ENCODE results near the gene CHST11.

CHST11 gene

DNA sequence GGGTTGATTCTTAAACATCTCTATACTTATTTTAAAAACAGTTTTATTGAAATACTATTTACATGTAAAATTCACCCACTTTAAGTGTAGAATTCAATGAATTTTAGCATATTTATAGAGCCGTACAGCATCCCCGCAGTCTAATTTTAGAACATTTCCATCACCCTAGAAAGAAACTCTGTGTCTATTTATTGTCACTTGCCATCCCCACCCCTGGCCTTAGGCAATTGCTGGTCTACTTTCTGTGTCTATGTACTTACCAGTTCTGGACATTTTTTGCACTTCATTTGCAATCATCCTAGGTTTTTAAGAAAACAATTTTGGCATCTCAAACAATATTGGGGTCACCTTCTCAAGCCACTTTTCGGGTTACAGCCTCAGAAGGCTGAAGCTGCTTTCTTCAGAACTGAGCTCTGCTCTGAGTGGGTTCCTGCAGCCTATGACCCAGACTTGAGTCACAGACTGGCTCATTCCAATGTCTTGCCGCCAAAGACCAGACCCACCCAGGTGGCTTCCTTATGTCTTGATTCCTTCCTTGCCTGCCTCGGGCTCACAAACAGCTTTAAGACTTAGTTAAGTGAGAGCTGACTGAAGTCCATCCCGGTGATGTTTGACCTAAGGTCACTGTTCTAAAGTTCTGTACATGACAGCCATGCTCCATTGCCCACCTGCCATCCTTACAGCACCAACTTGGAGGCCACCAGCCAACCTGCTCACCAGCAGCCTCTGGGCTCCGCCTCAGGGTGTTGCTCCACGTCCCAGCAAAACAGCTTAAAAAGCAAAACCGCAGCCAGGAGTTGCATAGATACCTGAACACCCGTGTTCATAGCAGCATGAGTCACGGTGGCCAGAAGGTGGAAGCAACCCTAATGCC lies 131.5 kb downstream of the CHST11 start:
- DNase-seq: no peak

DNA sequence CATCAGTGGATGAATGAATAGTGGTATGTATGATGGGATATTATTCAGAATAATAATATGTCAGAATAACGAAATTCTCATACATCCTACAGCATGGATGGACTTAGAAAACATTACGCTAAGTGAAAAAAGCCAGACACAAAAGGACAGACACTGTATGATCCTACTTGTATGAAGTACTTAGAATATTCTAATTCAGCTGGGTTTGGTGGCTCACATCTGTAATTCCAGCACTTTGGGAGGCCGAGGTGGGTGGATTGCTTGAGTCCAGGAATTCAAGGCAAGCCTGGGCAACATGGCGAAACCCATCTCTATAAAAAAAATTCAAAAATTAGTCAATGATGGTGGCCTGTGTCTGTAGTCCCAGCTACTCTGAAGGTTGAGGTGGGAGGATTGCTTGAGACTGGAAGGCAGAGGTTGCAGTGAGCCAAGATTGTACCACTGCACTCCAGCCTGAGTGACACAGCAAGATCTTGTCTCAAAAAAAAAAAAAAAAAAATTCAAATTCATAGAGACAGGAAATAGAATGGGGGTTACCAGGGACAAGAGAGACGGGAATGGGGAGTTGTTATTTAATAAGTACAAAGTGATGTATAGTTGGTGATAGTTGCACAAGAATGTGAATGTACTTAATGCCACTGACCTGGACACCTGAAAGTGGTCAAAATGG lies 132.3 kb downstream of the CHST11 start:
- DNase-seq: no peak

DNA sequence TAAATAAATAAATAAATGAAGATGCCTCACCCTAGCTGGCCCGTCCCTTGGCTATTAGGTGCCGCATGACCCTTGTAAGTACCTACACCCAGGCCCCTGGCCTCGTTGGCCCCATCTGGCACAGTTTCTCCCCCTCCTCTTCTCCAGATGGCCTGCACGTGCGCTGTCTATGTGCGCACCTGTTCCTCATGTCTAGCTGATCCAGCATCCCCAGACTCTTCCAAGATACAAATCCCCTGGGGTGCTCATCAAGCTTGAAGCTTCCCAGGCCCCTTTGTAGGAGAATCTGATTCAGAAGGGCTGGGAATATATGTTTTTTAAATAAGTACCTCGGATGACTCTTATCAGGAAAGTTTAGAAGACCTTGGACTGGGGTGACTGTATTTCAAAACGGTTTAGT lies 133.3 kb downstream of the CHST11 start:
- DNase-seq: no peak

DNA sequence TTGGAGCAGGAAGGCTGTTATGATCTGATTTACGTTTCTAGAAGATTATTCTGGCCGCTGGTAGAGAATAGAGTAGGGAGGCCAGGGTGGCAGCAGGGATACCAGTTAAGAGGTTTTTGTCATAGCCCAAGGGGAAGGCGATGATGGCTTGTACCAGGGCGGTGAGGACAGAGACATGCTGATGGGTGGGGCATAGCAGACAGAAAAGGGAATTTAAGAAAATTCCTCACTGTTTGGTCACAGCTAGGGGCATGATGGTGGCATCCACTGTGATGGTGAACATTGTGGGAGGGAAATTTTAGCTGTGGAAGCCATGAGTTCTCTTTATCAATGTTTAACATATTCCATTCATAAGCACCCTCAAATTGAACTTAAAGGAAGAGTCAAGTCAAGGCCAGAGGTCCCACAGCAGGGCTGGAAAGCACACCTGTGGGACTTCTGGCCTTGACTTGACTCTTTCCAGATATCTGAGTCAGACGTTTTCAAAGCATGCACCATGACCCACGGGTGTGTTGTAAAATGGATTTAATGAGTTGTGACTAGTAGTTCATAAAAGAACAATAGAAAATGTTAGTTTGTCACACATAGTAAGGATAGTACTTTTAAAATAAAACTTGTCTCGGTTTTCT lies 134.6 kb downstream of the CHST11 start:
- no peak for DNase-seq

DNA sequence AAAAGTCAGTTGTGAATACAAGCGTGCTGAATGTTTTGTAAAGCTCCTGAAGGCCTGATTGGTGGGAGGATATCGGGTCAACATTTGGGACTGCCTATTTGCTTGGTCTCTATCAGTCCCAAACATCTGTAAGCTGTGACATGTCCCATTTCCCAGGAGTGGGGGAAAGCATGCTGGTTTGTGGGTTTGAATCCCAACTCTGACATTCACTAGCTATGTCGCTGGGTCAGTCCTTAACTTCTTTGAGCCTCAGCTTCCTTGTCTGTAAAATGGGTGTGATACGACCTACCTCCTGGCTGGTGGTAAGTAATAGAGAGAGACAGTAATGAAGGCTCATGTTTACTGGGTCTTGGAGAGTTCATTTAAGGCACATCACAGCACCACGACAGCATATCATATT lies 136.7 kb downstream of the CHST11 start:
- no peak for DNase-seq

DNA sequence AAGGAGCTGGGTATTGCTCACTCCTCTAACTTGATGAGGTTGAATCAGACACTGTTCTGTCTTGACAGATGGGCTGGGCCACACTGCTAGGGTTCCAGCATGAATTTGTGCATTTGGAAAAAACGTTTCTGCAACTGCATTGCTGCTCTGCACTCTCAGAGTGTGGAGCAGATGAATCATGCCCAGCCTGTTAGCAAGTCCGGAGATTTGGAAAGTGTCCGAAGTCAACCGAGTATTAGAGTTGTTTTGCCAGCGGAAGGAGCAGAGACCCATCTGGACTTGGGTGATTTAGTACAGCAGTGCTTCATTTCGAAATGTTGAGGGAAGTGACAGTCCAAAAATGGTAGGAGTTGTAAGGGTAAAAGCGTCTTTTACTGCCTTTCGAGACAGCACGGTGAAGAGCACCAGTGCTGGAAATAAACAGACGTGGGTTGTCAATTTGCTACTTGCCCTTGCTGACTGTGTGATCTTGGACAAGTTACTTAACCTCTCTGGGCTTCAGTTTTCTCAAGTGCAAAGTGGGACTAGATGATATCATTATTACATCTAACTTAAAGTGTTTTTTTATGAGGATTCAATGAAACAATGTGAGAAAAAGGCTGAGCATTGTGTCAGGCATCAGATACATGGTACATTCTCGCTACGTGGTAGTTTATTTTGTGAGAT lies 139.5 kb downstream of the CHST11 start:
- no peak for DNase-seq

DNA sequence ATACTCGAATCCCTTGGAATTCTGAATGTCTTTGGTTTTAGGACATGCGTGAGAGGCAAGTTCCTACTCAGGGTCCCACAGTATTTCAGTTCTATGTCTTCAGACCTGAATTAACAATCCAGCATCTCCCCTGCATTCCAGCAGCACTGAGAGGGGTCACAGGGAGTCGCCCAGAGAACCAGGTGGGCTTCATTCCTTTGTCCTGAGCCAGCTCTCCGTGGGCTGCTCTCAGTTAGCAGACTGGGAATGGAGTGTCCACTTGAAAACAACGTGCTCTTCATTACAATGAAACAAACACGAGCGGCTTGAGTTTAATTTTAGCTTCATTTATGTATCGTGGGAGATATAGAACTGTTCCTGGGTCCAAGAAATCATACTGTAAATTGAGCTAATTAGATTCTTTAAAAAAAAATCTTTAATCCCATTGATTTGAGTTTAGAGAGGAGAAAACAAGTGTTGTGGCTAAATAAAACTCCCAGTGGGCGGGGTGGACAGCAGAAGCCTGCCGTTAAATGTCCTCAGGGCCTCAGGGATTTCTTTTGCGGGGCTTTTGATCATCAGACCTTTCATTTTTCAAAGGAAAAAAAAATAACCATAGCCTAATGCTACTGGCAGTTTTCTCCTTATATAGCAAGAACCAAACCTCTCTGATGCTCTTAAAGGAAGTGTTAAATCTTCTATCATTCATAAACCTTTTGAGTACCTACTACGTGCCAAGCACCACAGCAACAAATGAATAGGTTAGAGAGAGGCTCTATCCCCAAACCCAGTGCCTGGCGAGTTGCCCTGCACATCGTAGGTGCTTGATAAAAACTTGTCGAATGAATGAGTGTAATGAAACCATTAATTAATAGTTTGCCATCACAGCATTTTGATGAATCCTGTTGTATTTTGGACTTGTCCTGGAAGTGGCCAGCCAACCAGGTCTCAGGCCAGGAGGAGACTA lies 140.4 kb downstream of the CHST11 start:
- no peak for DNase-seq

DNA sequence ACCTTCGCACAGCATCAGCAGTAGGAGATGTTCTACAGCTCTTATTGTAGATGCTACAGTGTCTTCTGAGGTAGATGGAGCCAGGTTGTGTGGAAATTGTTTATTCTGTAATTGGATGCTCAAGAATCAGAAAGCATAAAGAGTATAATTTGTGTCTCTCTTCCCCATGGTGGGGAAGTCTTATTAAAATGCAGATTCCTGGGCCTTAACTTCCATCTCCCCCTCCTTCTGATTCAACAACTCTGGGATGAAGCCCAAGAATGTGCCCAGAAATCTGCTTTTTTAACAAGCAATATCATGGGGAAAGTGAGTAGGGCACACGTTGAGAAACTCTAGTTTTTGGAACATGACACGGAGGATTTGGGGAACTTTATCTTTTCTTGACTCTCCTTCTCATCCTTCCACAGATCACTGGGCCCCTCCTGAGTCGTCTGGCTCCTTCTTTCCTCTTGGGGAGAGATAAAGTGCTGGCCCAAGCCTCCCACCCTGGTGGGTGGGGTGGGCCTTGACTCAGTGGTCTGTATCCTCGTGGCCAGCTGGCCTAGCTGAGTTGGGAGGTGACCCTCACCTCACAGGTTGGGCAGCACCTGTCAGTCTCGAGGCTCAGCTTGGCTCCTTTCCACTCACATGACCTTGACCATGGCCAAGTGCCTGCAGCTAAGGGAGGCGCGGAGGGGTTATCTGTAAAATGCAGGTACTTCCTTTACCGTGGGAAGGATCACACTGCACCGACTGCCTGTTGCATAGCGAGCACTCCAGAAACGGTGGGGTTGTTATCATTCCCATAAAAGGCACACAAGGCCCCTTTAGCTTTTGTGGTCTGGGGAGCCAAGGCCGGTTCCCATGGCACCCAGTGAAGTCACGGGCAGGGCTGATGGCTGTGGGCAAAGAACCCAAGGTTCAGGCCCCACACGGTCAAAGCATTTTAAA lies 141.9 kb downstream of the CHST11 start:
- DNase-seq: no peak

DNA sequence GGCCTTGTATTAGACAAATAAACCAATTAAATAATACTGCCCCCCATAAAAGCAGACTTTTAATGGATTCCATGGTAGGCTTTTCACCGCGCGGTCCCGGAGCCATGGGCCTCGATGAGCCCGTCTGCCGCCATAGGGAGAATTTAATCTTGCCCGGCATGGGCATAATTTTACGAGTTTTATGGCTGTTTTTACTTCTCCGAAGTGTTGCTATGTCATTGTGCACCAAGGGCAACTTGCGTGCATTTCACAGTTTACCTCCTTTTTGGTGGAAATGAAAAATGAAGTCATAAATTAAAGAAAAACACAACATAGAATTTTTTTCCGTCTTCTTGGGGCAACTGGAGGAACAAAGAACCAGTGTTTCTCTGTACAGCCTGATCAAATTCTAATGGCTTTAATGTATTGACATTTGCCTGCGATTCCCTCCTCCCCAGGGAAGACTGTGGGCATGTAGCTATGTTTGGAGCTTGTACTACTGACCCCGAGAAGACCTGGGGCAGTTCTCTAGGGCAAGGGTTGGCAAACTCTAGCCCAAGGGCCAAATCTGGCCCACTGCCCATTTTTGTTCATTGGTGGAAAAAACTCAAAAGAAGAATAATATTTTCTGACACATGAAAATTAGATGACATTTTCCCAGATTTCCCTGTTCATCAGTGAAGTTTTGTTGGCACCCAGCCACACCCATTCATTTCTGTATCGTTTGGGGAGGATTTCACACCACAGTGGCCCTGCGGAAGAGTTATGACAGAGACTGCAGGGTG lies 142.7 kb downstream of the CHST11 start:
- no peak for DNase-seq

DNA sequence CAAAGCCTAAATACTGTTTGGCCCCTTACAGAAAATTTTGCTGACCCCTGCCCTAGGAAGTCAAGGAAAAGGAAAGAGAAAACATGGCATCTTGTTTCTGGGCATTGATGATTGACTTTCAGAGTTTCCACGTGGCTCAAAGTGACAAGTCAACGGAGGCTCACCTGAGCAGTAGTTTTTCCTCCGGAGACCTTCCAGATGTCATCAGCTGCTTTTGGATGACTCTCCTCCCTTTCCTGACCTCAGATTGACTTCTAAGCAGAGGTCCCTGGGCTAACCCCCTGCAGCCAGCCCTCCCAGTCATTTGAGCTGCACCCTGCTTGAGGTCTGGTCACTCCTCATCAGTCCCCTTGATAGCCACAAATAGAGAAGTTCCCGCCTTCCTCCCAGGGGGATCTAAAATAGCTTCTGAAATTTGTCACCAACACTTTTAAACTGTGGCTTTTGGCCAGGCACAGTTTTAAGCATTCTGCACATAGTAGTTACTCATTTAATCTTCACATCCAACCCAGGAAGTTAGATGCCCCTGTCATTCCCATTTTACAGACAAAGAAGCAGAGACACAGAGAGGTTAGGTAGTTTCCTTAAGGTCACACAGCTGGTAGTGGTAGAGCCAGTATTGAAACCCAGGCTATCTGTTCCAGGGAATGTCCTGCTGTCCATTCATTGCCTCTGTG lies 143.4 kb downstream of the CHST11 start:
- no peak for DNase-seq

DNA sequence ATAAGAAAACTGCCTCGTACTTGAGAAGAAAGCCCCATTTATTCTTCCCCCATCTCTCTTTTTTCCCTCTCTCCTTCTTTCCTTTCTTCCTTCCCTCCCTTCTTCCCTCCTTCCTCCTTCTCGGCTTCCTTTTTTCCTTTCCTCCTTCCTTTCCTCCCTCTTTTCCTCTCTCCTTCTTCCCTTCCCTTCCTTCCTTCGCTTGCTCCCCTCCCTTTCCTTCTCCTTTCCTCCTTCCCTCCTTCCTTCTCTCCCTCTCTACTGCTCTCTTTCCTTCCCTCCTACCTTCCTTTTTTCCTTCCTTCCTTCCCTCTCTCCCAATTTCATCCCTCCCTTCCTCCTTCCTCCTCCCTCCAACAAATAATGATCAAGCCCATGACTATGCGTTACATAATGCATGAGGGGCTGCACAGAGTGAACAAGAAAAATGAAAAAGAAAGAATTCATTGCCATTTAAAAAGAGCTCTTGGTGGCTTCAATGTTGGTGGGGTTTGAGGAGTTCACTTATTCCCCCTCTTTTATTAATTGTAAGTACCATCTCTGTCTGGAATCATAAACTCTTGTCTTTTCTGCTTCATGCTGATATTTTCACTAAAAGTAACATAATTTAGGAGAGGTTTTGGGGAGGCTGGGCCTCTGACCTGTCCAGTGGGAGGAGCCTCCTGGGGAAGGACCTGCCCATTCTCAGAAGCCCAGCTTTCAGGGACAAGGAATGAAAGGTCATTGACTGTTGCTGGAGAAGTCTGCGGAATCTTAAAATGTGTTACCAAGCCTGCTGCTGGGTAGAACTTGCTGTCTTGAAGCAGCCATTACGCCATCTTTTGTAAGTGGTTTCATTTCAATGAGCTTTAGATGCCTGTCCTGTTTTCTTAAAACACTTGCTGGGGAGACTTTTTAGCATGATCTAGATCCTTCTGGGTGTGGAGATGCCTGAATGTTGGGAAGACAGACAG lies 144.3 kb downstream of the CHST11 start:
- DNase-seq: no peak

DNA sequence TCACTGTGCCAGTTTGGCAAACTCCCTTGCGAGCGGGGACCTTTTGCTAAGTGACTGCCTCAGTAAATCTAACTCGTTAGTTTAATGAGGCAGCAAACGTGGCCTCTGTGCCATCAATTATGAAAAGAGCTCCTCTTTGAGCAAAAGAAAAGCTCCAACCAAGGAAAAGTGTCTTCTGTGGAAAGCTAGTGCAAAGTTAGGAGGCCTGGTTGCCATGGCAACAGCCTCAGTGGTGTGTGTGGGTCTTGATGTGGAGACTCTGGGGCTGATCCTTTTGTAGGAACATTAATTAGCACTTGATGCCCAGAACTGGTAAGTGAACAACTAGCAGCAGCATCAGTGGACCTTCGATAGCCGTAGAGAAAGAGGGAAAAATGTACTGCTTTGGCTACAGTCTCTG lies 145.7 kb downstream of the CHST11 start:
- no peak for DNase-seq

DNA sequence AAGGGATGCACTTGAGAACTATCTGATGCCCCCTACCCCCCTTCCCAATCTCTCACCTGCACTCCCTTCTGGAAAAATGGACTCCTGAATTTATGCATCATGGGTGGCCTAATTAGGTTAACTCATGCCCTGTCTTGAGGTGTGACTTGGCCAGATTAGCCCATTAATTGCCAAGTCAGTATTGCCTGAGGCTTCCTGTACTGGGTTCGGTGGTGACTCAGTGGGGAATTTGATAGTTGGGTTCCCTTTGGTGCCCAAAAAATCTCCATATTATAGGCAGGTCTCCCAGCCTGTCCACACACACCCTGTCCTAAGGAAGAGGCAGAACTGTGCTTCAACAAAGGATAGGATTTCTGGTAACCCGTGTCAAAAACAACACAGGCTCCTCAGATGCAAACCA lies 146.1 kb downstream of the CHST11 start:
- DNase-seq: no peak

DNA sequence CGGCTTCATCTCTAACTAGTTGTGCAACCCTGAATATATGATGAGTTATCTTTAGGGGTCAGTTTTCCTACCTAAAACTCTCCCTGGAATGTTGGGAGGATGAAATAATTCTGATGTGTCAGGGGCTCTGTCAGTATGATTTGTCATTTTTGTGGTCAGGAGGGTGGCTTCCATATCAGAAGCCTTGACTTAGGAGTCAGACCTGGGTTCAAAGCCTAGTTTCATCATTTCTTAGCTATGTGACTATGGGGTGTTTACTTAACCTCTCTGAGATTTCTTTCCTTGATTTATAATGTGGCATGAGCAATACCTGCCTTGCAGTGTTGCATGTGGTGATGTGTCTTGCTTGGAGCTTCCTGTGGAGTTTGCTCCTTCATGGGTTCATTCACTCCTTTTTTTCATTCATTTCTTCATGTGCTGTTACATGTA lies 146.8 kb downstream of the CHST11 start:
- DNase-seq: no peak

DNA sequence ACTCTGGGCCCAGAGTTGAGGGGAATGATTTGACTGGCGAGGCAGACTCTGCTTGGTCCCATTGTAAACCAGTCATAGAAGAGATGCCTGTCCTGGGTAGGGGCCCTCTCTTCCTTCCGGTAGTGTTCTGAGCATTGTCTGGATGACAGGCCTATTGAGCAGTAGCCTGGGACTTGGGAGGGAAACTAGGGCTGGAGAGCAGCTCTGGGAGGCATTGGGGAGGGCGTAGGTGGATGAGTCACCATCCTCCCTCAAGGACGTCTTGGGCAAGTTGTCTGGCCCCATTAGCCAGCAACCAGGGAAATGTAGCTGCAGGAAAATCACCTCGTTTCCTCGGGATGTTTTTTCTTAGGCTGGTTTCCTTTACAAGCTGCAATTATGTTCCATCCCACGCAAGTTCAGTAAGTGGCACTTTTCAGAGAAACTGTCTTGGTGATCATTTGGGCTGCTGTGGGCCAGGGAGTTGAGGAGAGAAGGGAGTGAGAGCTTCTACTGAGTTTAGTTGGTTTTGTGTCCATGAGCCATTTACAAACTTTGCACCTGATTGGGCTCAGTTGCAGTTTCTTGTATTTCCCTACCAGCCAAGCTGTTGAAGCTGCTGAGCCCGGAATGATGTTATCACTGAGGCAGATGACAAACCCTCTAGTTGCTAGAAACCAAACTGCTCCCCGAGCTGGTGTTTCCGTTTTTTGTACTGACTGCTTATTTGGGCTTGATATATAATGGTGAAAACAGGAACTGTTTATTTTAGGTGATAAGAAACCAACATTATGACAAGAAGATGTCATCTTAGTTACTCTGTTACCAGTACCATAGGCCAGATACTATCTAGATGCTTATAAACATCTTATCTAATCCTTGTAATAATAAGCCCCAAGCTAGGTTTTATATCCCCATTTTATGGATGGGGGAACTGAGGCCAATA lies 147.6 kb downstream of the CHST11 start:
- DNase-seq: no peak

DNA sequence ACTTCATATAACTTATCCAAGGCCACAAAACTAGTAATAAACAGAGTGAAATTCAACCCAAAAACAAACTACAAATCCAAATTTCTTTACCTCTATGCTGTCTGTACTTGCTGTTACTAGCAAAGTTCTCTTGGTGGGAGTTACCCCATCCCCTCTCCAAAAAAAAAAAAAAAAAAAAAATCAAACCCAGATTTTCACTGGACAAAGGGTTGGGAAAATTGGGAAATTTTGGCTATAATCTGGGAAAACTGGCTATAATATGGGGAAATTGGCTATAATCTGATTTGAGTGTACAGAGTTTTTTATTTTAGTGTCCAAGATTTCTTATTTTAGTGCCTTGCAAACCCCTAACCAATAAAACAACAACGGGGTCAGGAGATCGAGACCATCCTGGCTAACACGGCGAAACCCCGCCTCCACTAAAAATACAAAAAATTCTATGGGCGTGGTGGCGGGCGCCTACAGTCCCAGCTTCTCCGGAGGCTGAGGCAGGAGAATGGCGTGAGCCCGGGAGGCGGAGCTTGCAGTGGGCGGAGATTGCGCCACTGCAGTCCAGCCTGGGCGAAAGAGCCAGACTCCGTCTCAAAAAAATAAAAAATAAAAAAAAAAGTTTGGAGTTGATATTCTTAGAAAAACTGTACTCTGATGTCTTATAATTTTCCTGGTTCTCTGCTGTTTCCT lies 148.4 kb downstream of the CHST11 start:
- no peak for DNase-seq

DNA sequence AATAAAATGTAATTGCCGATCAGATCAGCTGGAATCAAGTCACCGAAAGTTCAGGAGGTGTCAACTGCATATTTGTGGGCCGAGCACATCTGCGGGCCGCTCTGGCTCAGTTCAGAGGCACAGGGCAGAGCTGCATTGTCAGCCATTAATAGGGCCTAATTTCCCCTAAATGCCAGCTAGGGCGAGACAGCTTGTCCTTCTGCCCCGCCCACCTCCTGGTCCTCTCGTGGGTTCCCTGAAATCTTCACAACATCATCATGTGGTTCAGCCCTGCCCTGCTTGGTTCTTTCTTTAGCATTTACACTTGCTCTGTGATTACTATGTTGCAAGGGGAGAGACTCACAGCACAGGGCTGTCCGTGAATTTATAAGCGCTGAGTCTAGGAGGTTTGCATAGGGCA lies 148.9 kb downstream of the CHST11 start:
- no peak for DNase-seq
